ENCODE results near the gene LRRC23. TPM values are rescaled to one million over a fixed set of nuclear protein-coding genes. Genes with fewer than 3 reads are reported as not detected.
A peak's percentile ranks its signal among the peaks of the same experiment; 100 is the strongest.

Gene LRRC23
- polyA plus RNA-seq, 1 of the 3 experiments (the other 2 are of a cell fraction): 11.9 TPM

DNA sequence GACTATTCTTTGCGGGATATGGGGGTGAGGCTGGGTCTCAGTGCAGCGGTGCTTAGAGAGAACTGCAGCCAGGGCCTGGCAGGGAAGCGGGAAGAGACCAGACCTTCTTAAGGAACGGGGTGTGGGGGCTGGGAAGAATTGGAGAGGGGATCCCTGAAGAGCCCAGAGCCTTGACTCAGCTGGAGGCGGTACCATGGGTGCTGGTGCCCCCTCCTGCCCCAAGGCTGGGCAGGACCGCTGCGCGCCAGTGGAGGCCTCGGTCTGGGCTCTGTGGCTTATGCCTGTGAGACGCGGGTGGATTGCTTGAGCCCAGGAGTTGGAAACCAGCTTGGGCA lies 37.7 kb downstream of the LRRC23 start:
- Histone ChIP-seq H3K4me3 (ENCODE audit: low read depth in 2 of 2, low read length in 1 of 2) (no peak overlapping the region), H3K27me3 (ENCODE audit: insufficient read depth) (no peaks in the 10 kb centered on the region), H3K9me2 (no peaks in the 10 kb centered on the region), H3K4me2 (no peak overlapping the region), H3K9ac (no peak overlapping the region), H3K27ac (ENCODE audit: low read depth in 2 of 2, low read length in 1 of 2) (peak overlapping the region; percentile 89 to 98; a peak in 3 of 4 replicates), H3K4me1 (ENCODE audit: control insufficient read depth in 1 of 2, insufficient read depth in 2 of 2, low read depth in 1 of 2, low read length in 1 of 2) (peaks cover 6 to 24% of the 10 kb centered on the region in 2 experiments; a peak in 3 of 4 replicates), H3K36me3 (replicated peaks in 1 of 2; ENCODE audit: control insufficient read depth in 1 of 2, insufficient read depth in 2 of 2, low read length in 1 of 2) (peaks cover 25 to 32% of the 10 kb centered on the region in 2 experiments), H3F3A (replicated peaks; ENCODE audit: insufficient read depth) (peaks cover 64% of the 10 kb centered on the region), H3K9me3 (no peaks in the 10 kb centered on the region), H3K79me2 (ENCODE audit: insufficient read depth) (peaks cover 25% of the 10 kb centered on the region), H4K20me1 (ENCODE audit: insufficient read depth) (no peaks in the 10 kb centered on the region), H2AFZ (ENCODE audit: low read depth) (no peak overlapping the region)
- POLR2A ChIA-PET: interaction anchor here (2.4 to 4.5 kb wide), 2 partner anchors 15 to 37 kb away, joined by 5 to 82 read pairs; partner anchors contain the start of gene ATN1
- WGBS (ENCODE audit: low lambda C conversion rate): 100% methylated on average over 11 of the region's 11 CpGs
- DNase-seq: peak; percentile 20
- CTCF ChIA-PET: interaction anchor here (1.0 to 6.5 kb wide), 5 partner anchors 13 to 73 kb away, joined by 3 to 114 read pairs (median 33); partner anchors contain the start of gene ATN1
- TF ChIP-seq ELF1 (IDR thresholded peaks at IDR 0.05) (no peak), NFIC (IDR thresholded peaks at IDR 0.05; ENCODE audit: borderline replicate concordance) (no peak), TCF12 (IDR thresholded peaks at IDR 0.05) (no peak), FOXJ3 (CRISPR knock-in tag; IDR thresholded peaks at IDR 0.05) (no peak), EZH2phosphoT487 (IDR thresholded peaks at IDR 0.05; ENCODE audit: borderline replicate concordance, low read depth) (no peak), RCOR1 (IDR thresholded peaks at IDR 0.05; ENCODE audit: low read length) (no peak), RAD21 (IDR thresholded peaks at IDR 0.05; ENCODE audit: low read length) (no peak), CHD2 (IDR thresholded peaks at IDR 0.05; ENCODE audit: low read length, partially characterized antibody) (no peak), RXRA (IDR thresholded peaks at IDR 0.05; ENCODE audit: borderline replicate concordance, low read depth) (no peak), TEAD4 (IDR thresholded peaks at IDR 0.05; ENCODE audit: borderline replicate concordance, insufficient read depth) (no peak), TAF1 (IDR thresholded peaks at IDR 0.05; ENCODE audit: borderline replicate concordance, low read depth, low read length) (no peak), SMC3 (IDR thresholded peaks at IDR 0.05; ENCODE audit: low read depth, low read length) (no peak), POLR2AphosphoS5 (IDR thresholded peaks at IDR 0.05; ENCODE audit: low read depth, low read length) (no peak; the same call in 1 of the 2 replicates), NRF1 (IDR thresholded peaks at IDR 0.05; ENCODE audit: low read depth, low read length) (no peak), GATA2 (CRISPR knock-in tag; IDR thresholded peaks at IDR 0.05) (no peak), FOXM1 (IDR thresholded peaks at IDR 0.05; ENCODE audit: low read depth) (no peak)
- TF ChIP-seq, protein P1, sequence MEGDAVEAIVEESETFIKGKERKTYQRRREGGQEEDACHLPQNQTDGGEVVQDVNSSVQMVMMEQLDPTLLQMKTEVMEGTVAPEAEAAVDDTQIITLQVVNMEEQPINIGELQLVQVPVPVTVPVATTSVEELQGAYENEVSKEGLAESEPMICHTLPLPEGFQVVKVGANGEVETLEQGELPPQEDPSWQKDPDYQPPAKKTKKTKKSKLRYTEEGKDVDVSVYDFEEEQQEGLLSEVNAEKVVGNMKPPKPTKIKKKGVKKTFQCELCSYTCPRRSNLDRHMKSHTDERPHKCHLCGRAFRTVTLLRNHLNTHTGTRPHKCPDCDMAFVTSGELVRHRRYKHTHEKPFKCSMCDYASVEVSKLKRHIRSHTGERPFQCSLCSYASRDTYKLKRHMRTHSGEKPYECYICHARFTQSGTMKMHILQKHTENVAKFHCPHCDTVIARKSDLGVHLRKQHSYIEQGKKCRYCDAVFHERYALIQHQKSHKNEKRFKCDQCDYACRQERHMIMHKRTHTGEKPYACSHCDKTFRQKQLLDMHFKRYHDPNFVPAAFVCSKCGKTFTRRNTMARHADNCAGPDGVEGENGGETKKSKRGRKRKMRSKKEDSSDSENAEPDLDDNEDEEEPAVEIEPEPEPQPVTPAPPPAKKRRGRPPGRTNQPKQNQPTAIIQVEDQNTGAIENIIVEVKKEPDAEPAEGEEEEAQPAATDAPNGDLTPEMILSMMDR (IDR thresholded peaks at IDR 0.05): no peak
- TF ChIP-seq, protein P2, sequence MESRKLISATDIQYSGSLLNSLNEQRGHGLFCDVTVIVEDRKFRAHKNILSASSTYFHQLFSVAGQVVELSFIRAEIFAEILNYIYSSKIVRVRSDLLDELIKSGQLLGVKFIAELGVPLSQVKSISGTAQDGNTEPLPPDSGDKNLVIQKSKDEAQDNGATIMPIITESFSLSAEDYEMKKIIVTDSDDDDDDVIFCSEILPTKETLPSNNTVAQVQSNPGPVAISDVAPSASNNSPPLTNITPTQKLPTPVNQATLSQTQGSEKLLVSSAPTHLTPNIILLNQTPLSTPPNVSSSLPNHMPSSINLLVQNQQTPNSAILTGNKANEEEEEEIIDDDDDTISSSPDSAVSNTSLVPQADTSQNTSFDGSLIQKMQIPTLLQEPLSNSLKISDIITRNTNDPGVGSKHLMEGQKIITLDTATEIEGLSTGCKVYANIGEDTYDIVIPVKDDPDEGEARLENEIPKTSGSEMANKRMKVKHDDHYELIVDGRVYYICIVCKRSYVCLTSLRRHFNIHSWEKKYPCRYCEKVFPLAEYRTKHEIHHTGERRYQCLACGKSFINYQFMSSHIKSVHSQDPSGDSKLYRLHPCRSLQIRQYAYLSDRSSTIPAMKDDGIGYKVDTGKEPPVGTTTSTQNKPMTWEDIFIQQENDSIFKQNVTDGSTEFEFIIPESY (IDR thresholded peaks at IDR 0.05; ENCODE audit: borderline replicate concordance, low read depth): no peak
- TF ChIP-seq, protein P3, sequence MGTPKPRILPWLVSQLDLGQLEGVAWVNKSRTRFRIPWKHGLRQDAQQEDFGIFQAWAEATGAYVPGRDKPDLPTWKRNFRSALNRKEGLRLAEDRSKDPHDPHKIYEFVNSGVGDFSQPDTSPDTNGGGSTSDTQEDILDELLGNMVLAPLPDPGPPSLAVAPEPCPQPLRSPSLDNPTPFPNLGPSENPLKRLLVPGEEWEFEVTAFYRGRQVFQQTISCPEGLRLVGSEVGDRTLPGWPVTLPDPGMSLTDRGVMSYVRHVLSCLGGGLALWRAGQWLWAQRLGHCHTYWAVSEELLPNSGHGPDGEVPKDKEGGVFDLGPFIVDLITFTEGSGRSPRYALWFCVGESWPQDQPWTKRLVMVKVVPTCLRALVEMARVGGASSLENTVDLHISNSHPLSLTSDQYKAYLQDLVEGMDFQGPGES (IDR thresholded peaks at IDR 0.05; ENCODE audit: low read depth, low read length): no peak
- TF ChIP-seq, protein P4, sequence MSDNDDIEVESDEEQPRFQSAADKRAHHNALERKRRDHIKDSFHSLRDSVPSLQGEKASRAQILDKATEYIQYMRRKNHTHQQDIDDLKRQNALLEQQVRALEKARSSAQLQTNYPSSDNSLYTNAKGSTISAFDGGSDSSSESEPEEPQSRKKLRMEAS (IDR thresholded peaks at IDR 0.05; ENCODE audit: low read depth): no peak
